Esophagus muscularis mucosa (tissue), 4 donors: Measurements from ENCODE around the gene HFE. TPM values are rescaled to one million over a fixed set of nuclear protein-coding genes. Genes with fewer than 3 reads are reported as not detected.

Source experiments
- DNase-seq: peaks from one replicate; pipeline ENCODE4 v3.0.0-alpha.2; 2017; ENCODE audit errors: extremely low spot score
- H3K27ac ChIP-seq, 4 donors: fragments of 200-600 bp; sonication (generic); replicated peaks in 1 of 4; 1 replicate in 3 of 4; 2 replicates in 1 of 4; pipeline ENCODE4 v1.5.1; 2016 to 2019; ENCODE audit warnings: mild to moderate bottlenecking in 1 of 4
- H3K27me3 ChIP-seq, 4 donors: fragments of 200-600 bp; sonication (generic); one replicate each; pipeline versions ENCODE4 v1.5.1 to v1.6.0; 2016 to 2019
- H3K36me3 ChIP-seq, 4 donors: fragments of 200-600 bp; sonication (generic); one replicate each; pipeline ENCODE4 v1.5.1; 2016 to 2019
- H3K4me1 ChIP-seq, 4 donors: fragments of 200-600 bp; sonication (generic); one replicate each; pipeline ENCODE4 v1.5.1; 2016 to 2019
- H3K4me3 ChIP-seq, 4 donors: fragments of 200-600 bp; sonication (generic); 1 replicate in 2 of 4; 2 replicates in 2 of 4; pipeline ENCODE4 v1.5.1; 2016 to 2019; ENCODE audit warnings: mild to moderate bottlenecking in 4 of 4, moderate library complexity in 1 of 4
- H3K9me3 ChIP-seq, 4 donors: fragments of 200-600 bp; sonication (generic); 1 replicate in 3 of 4; 2 replicates in 1 of 4; pipeline ENCODE4 v1.5.1; 2016 to 2019
- CTCF ChIP-seq, 3 experiments: fragments of 200-600 bp in 2 of 3; fragments of 450-650 bp in 1 of 3; sonication (generic) in 2 of 3; IDR thresholded peaks; one replicate each; pipeline ENCODE4 v1.5.1; 2017 to 2019; ENCODE audit warnings: antibody characterized with exemption in 3 of 3, mild to moderate bottlenecking in 2 of 3, moderate library complexity in 1 of 3
- EP300 ChIP-seq: sonication (generic); formaldehyde crosslinking; IDR thresholded peaks from one replicate; pipeline ENCODE4 v1.6.1; 2017; ENCODE audit warnings: antibody characterized with exemption
- POLR2A ChIP-seq: fragments of 450-650 bp; IDR thresholded peaks from one replicate; pipeline ENCODE4 v1.6.1; 2017; ENCODE audit warnings: antibody characterized with exemption, moderate library complexity, mild to moderate bottlenecking, low read depth
- POLR2AphosphoS5 ChIP-seq, 2 donors: sonication (generic); formaldehyde crosslinking; IDR thresholded peaks; one replicate each; pipeline ENCODE4 v1.6.1; 2017; ENCODE audit warnings: antibody characterized with exemption in 2 of 2
- WGBS: methylation state at CpG from one replicate; pipeline ENCODE4 v1.1.5; 2018; 5-methylcytosine and 5-hydroxymethylcytosine counted together
- intact Hi-C: fragments of 100-400 bp; cut with DNase I; formaldehyde crosslinking; loops from one replicate; pipeline ENCODE4 v1.15.1; 2023
- total RNA-seq, 4 donors: library from RNA; depleted of rRNA; stranded (reverse); fragments of >200 nt; gene quantifications; one replicate each; pipeline versions ENCODE4 v1.1.0 to v1.2.1, GENCODE V29; 2016

Gene HFE
- total RNA-seq, 4 donors from 2014 or later, result 3.0 to 9.9 (median 6.5) TPM

GRCh38 chr6:26122793-26123674 lies 35.8 kb downstream of the HFE start:
- Histone ChIP-seq H3K4me1 (peaks cover 16 to 25% (median 21%) of the 10 kb centered on the region in 4 donors), H3K4me3 (peak overlapping the region; percentile 80 to 94 (median 87)), H3K27me3 (no peaks in the 10 kb centered on the region), H3K36me3 (peaks cover 0 to 7% (median 2%) of the 10 kb centered on the region in 4 donors), H3K27ac (peak overlapping the region; percentile 95 to 98 (median 96)), H3K9me3 (no peaks in the 10 kb centered on the region)
- intact Hi-C loops, result no loop called here
- DNase-seq, result peak; percentile 99
- under 1% methylated on average over 25 of the region's 38 CpGs for WGBS
- peak in 1 of 2 donors; percentile 97 for TF ChIP-seq POLR2AphosphoS5 (IDR thresholded peaks at IDR 0.05)
- no peak for TF ChIP-seq CTCF (IDR thresholded peaks at IDR 0.05)

- no peak for TF ChIP-seq EP300
- TF ChIP-seq CTCF (IDR thresholded peaks at IDR 0.05), result no peak
- TF ChIP-seq POLR2AphosphoS5 (IDR thresholded peaks at IDR 0.05), result peak in 1 of 2 donors; percentile 87
- TF ChIP-seq POLR2A, result peak; percentile 43
- H3K4me3 ChIP-seq, result peak overlapping the region; percentile 80 to 94 (median 87)
- H3K36me3 ChIP-seq, result peaks cover 0 to 13% (median 4%) of the 10 kb centered on the region in 4 donors
- H3K9me3 ChIP-seq, result no peaks in the 10 kb centered on the region
- H3K27me3 ChIP-seq, result no peaks in the 10 kb centered on the region
- intact Hi-C loops, result no loop called here
- no peak for DNase-seq
- 0% methylated on average over 13 of the region's 16 CpGs for WGBS
- peaks cover 21 to 30% (median 27%) of the 10 kb centered on the region in 4 donors for H3K4me1 ChIP-seq
- H3K27ac ChIP-seq, result peak overlapping the region; percentile 95 to 98 (median 96)
These were observed 36.4 kb downstream of the HFE start for GRCh38 chr6:26123675-26123946.

GRCh38 chr6:26123947-26124780 lies 36.9 kb downstream of the HFE start:
- Histone ChIP-seq H3K27ac (peak overlapping the region; percentile 95 to 98 (median 96)), H3K36me3 (peaks cover 0 to 17% (median 8%) of the 10 kb centered on the region in 4 donors), H3K9me3 (no peaks in the 10 kb centered on the region), H3K4me3 (peak overlapping the region; percentile 80 to 94 (median 87)), H3K4me1 (peaks cover 27 to 36% (median 30%) of the 10 kb centered on the region in 4 donors), H3K27me3 (no peaks in the 10 kb centered on the region)
- peak; percentile 97 for DNase-seq
- under 1% methylated on average over 24 of the region's 45 CpGs for WGBS
- intact Hi-C loops, result no loop called here
- peak in 1 of 2 donors; percentile 95 for TF ChIP-seq POLR2AphosphoS5 (IDR thresholded peaks at IDR 0.05)
- no peak for TF ChIP-seq CTCF (IDR thresholded peaks at IDR 0.05)
- TF ChIP-seq POLR2A, result peak; percentile 99
- TF ChIP-seq EP300, result no peak

GRCh38 chr6:26124781-26125685 lies 37.8 kb downstream of the HFE start:
- WGBS, result under 1% methylated on average over 22 of the region's 22 CpGs
- intact Hi-C loops, result loop anchor here (1.0 to 5.0 kb wide), 2 partner anchors 31 to 47 kb away; a partner anchor contains a TSS
- H3K9me3 ChIP-seq, result no peaks in the 10 kb centered on the region
- peaks cover 36 to 45% (median 39%) of the 10 kb centered on the region in 4 donors for H3K4me1 ChIP-seq
- peaks cover 0 to 26% (median 17%) of the 10 kb centered on the region in 4 donors for H3K36me3 ChIP-seq
- no peaks in the 10 kb centered on the region for H3K27me3 ChIP-seq
- H3K27ac ChIP-seq, result peak overlapping the region; percentile 95 to 98 (median 96)
- DNase-seq, result no peak
- TF ChIP-seq POLR2AphosphoS5 (IDR thresholded peaks at IDR 0.05) (no peak), CTCF (IDR thresholded peaks at IDR 0.05) (no peak), EP300 (no peak), POLR2A (peak; percentile 7)
- peak overlapping the region; percentile 80 to 94 (median 87) for H3K4me3 ChIP-seq
